OCI-LY7 (cell line): ENCODE measurements around the gene AKAP5. TPM values are rescaled to one million over a fixed set of nuclear protein-coding genes. Genes with fewer than 3 reads are reported as not detected.

Source experiments
- BruUV-seq: library from RNA; stranded (reverse); fragments of 400-500 nt; replicated peaks from 2 replicates; lab custom pipeline; 2021; lab: Mats Ljungman, UMichigan
- CTCF ChIA-PET: fragments of 300-600 bp; sonication (Branson Sonifier 250); formaldehyde crosslinking; loops from one replicate; lab custom pipeline; 2022; ENCODE audit warnings: antibody characterized with exemption; ENCODE audit not compliant: unreplicated experiment; lab: Charles Lee
- POLR2A ChIA-PET: fragments of 300-600 bp; sonication (Branson Sonifier 250); formaldehyde crosslinking; loops from one replicate; lab custom pipeline; 2022; ENCODE audit warnings: antibody characterized with exemption; lab: Charles Lee
- DNase-seq: peaks from one replicate; pipeline ENCODE4 v3.0.0-alpha.2; 2015; ENCODE audit warnings: low spot score
- H2AFZ ChIP-seq: fragments of 200-600 bp; sonication (generic), shearing (Covaris generic); 2 replicates; pipeline ENCODE4 v1.6.1; 2014; ENCODE audit warnings: mild to moderate bottlenecking, antibody characterized with exemption, low read length, moderate library complexity
- H3K27ac ChIP-seq: fragments of 200-600 bp; sonication (generic); 2 replicates; pipeline ENCODE4 v1.5.1; 2014; ENCODE audit warnings: mixed run types, low read depth, mild to moderate bottlenecking, moderate library complexity, low read length, inconsistent platforms; ENCODE audit not compliant: poor library complexity, severe bottlenecking
- H3K36me3 ChIP-seq: fragments of 200-600 bp; sonication (generic); 2 replicates; pipeline ENCODE4 v1.6.1; 2014; ENCODE audit warnings: mild to moderate bottlenecking, antibody characterized with exemption, low read length, moderate library complexity, mixed read lengths; ENCODE audit not compliant: insufficient read depth
- H3K4me1 ChIP-seq: fragments of 200-600 bp; sonication (generic); 2 replicates; pipeline ENCODE4 v1.5.1; 2014; ENCODE audit warnings: mild to moderate bottlenecking, low read length; ENCODE audit not compliant: insufficient read depth, poor library complexity, severe bottlenecking
- H3K4me2 ChIP-seq: fragments of 200-600 bp; sonication (generic); 2 replicates; pipeline ENCODE4 v1.6.1; 2014; ENCODE audit warnings: mild to moderate bottlenecking, low read length
- H3K4me3 ChIP-seq: fragments of 200-600 bp; sonication (generic); 2 replicates; pipeline ENCODE4 v1.5.1; 2014; ENCODE audit warnings: mild to moderate bottlenecking, low read depth, low read length; ENCODE audit not compliant: poor library complexity, severe bottlenecking
- H3K79me2 ChIP-seq: fragments of 200-600 bp; sonication (generic); 2 replicates; pipeline ENCODE4 v1.6.1; 2016; ENCODE audit warnings: low read depth, mild to moderate bottlenecking, low read length, moderate library complexity, mixed read lengths; ENCODE audit not compliant: insufficient read depth
- H3K9me2 ChIP-seq: fragments of 200-600 bp; sonication (generic); 2 replicates; pipeline ENCODE4 v1.6.1; 2016; ENCODE audit warnings: mild to moderate bottlenecking, low read length, mixed read lengths; ENCODE audit not compliant: insufficient read depth
- H3K9me3 ChIP-seq: fragments of 200-600 bp; sonication (generic); 2 replicates; pipeline ENCODE4 v1.6.1; 2014; ENCODE audit warnings: mild to moderate bottlenecking, mixed run types, low read length, mixed read lengths
- H4K20me1 ChIP-seq: fragments of 200-600 bp; sonication (generic); 2 replicates; pipeline ENCODE4 v1.6.1; 2014; ENCODE audit warnings: mild to moderate bottlenecking, antibody characterized with exemption, low read length, moderate library complexity, mixed read lengths; ENCODE audit not compliant: insufficient read depth
- CTCF ChIP-seq: fragments of 200-600 bp; sonication (generic); conservative IDR thresholded peaks from 2 replicates; pipeline ENCODE4 v1.5.1; 2014; ENCODE audit warnings: mild to moderate bottlenecking, antibody characterized with exemption, low read length, moderate library complexity, mixed read lengths
- EZH2phosphoT487 ChIP-seq: fragments of 200-600 bp; sonication (generic); IDR thresholded peaks from 2 replicates; pipeline ENCODE4 v1.6.1; 2018; ENCODE audit warnings: low read depth, borderline replicate concordance, mild to moderate bottlenecking, mixed run types, antibody characterized with exemption, low read length, moderate library complexity, mixed read lengths
- intact Hi-C: fragments of 100-400 bp; cut with micrococcal nuclease; formaldehyde crosslinking; loops from one replicate; pipeline ENCODE4 v1.10.0; 2022; ENCODE audit not compliant: unreplicated experiment
- total RNA-seq, 2 experiments: library from RNA; depleted of rRNA in 1 of 2; stranded (reverse); fragments of >200 nt in 1 of 2; shearing (Covaris generic) in 1 of 2; gene quantifications; 2 replicates each; pipeline ENCODE4 v1.2.3, GENCODE V29; 2014 to 2022

The AKAP5 gene
- total RNA-seq, 2 experiments from 2014 or later = 0.57 to 0.92 TPM

GRCh38 chr14:64502887-64503433 lies 37.7 kb downstream of the AKAP5 start:
- Histone ChIP-seq H3K4me3 (peak overlapping the region; percentile 87), H3K9me2 (no peaks in the 10 kb centered on the region), H2AFZ (peak overlapping the region; percentile 67), H3K4me2 (peak overlapping the region; percentile 99), H3K36me3 (peaks cover 19% of the 10 kb centered on the region), H3K79me2 (peaks cover 77% of the 10 kb centered on the region), H3K9me3 (no peaks in the 10 kb centered on the region), H4K20me1 (peaks cover 28% of the 10 kb centered on the region), H3K27ac (peak overlapping the region; percentile 96), H3K4me1 (peaks cover 51% of the 10 kb centered on the region)
- TF ChIP-seq EZH2phosphoT487 (no peak), CTCF (no peak)
- BruUV-seq = no TSS peak
- peak; percentile 34 for DNase-seq
- ChIA-PET CTCF (interaction anchor here (1.0 to 1.1 kb wide), 2 partner anchors 8 to 12 kb away, joined by 3 to 4 read pairs; no protein-coding TSS in a partner anchor), POLR2A (interaction anchor here (0.6 to 3.1 kb wide), 9 partner anchors 9 to 868 kb away, joined by 3 to 13 read pairs (median 4); partner anchors contain the start of gene MTHFD1)
- intact Hi-C loops = loop anchor here (2.0 to 10.0 kb wide), 4 partner anchors 114 to 778 kb away; partner anchors contain the start of genes MTHFD1, SGPP1 and SYNE2

GRCh38 chr14:64503434-64504309 lies 38.4 kb downstream of the AKAP5 start, which contains the start of gene ZBTB25:
Gene ZBTB25 (minus strand): TSS chr14:64503838. CDS start chr14:64490533, 13,305 bp downstream.
- POLR2A ChIA-PET = interaction anchor here (0.6 to 2.0 kb wide), 11 partner anchors 8 to 868 kb away, joined by 3 to 12 read pairs (median 3); partner anchors contain the start of gene MTHFD1
- Histone ChIP-seq H3K9me2 (no peaks in the 10 kb centered on the region), H3K4me1 (peaks cover 55% of the 10 kb centered on the region), H2AFZ (peak within 1 kb of the TSS; percentile 67), H3K4me3 (peak within 1 kb of the TSS; percentile 87), H4K20me1 (peaks cover 33% of the 10 kb centered on the region), H3K79me2 (peaks cover 81% of the 10 kb centered on the region), H3K27ac (peak within 1 kb of the TSS; percentile 96), H3K36me3 (peaks cover 15% of the 10 kb centered on the region), H3K9me3 (no peaks in the 10 kb centered on the region), H3K4me2 (peak within 1 kb of the TSS; percentile 99)
- DNase-seq = peak; percentile 92
- no TSS peak for BruUV-seq
- TF ChIP-seq CTCF (no peak), EZH2phosphoT487 (no peak)
- intact Hi-C loops = loop anchor here (2.0 to 10.0 kb wide), 5 partner anchors 115 to 779 kb away; partner anchors contain the start of genes MTHFD1, SGPP1 and SYNE2
- CTCF ChIA-PET = interaction anchor here (0.7 to 1.1 kb wide), 2 partner anchors 12 to 486 kb away, joined by 3 to 4 read pairs; no protein-coding TSS in a partner anchor
